ENCODE measurements around the gene PDIA4.
"Not testable (repeated sequence)": the region's sequence is repeated elsewhere in the genome, so short reads cannot be mapped to it uniquely, and the experiment has no call there.

The PDIA4 gene

GRCh38 chr7:149030439-149030838 lies 2.1 kb upstream of the PDIA4 start:
- not testable (repeated sequence) for DNase-seq

GRCh38 chr7:149027611-149028345 lies 527 bp downstream of the PDIA4 start:
- DNase-seq, result no peak

- DNase-seq, result no peak
These were observed 1.2 kb downstream of the PDIA4 start for GRCh38 chr7:149027055-149027454.

- DNase-seq, result no peak
These were observed 4.6 kb downstream of the PDIA4 start for GRCh38 chr7:149023662-149024061.

GRCh38 chr7:149022756-149023360 lies 5.4 kb downstream of the PDIA4 start:
- no peak for DNase-seq

- no peak for DNase-seq
These were observed 6.6 kb downstream of the PDIA4 start for GRCh38 chr7:149021725-149022062.

GRCh38 chr7:149020483-149020882 lies 7.8 kb downstream of the PDIA4 start:
- no peak for DNase-seq

GRCh38 chr7:149016876-149017275 lies 11.4 kb downstream of the PDIA4 start:
- DNase-seq, result no peak

- no peak for DNase-seq
These were observed 14.0 kb downstream of the PDIA4 start for GRCh38 chr7:149014309-149014708.

GRCh38 chr7:149013876-149014275 lies 14.4 kb downstream of the PDIA4 start:
- DNase-seq, result no peak

- not testable (repeated sequence) for DNase-seq
These were observed 15.6 kb downstream of the PDIA4 start for GRCh38 chr7:149012730-149013129.

GRCh38 chr7:149011491-149011890 lies 16.8 kb downstream of the PDIA4 start:
- no peak for DNase-seq

GRCh38 chr7:149010451-149010850 lies 17.9 kb downstream of the PDIA4 start:
- no peak for DNase-seq

GRCh38 chr7:149009527-149009926 lies 18.8 kb downstream of the PDIA4 start:
- DNase-seq, result no peak

- no peak for DNase-seq
These were observed 20.7 kb downstream of the PDIA4 start for GRCh38 chr7:149007611-149008010.

- no peak for DNase-seq
These were observed 21.2 kb downstream of the PDIA4 start for GRCh38 chr7:149007146-149007545.

GRCh38 chr7:149006345-149006725 lies 22.0 kb downstream of the PDIA4 start:
- no peak for DNase-seq

GRCh38 chr7:149005427-149006344 lies 22.6 kb downstream of the PDIA4 start:
- no peak for DNase-seq

GRCh38 chr7:149004405-149005370 lies 23.6 kb downstream of the PDIA4 start:
- DNase-seq, result no peak

- DNase-seq, result no peak
These were observed 24.6 kb downstream of the PDIA4 start for GRCh38 chr7:149003560-149004305.

GRCh38 chr7:149003018-149003417 lies 25.3 kb downstream of the PDIA4 start:
- no peak for DNase-seq

GRCh38 chr7:149002604-149003003 lies 25.7 kb downstream of the PDIA4 start:
- no peak for DNase-seq
